H9 (cell line): ENCODE data around the gene PPAN. TPM values are rescaled to one million over a fixed set of nuclear protein-coding genes. Genes with fewer than 3 reads are reported as not detected.
A peak's percentile ranks its signal among the peaks of the same experiment; 100 is the strongest.

ENCODE experiments used
- DNase-seq: peaks from one replicate; pipeline ENCODE4 v3.0.0-alpha.2; 2017
- H2AFZ ChIP-seq: one replicate; pipeline ENCODE4 v1.6.1; 2013; ENCODE audit warnings: mild to moderate bottlenecking, low read length, control low read depth, moderate library complexity
- H2AK5ac ChIP-seq: 2 replicates; pipeline ENCODE4 v1.6.1; 2013; ENCODE audit warnings: low read length, control low read depth, mixed read lengths; ENCODE audit not compliant: insufficient read length
- H2BK120ac ChIP-seq: one replicate; pipeline ENCODE4 v1.6.1; 2013; ENCODE audit warnings: low read depth, mild to moderate bottlenecking, low read length, control low read depth, inconsistent platforms; ENCODE audit not compliant: poor library complexity, severe bottlenecking
- H2BK12ac ChIP-seq: 2 replicates; pipeline ENCODE4 v1.6.1; 2013; ENCODE audit warnings: low read length, control low read depth, mixed read lengths, low read depth; ENCODE audit not compliant: insufficient read length
- H2BK15ac ChIP-seq: 2 replicates; pipeline ENCODE4 v1.6.1; 2013; ENCODE audit warnings: low read depth, low read length, control low read depth
- H2BK20ac ChIP-seq: one replicate; pipeline ENCODE4 v1.6.1; 2013; ENCODE audit warnings: low read depth, mild to moderate bottlenecking, low read length, control low read depth, inconsistent platforms; ENCODE audit not compliant: poor library complexity, severe bottlenecking
- H2BK5ac ChIP-seq: 2 replicates; pipeline ENCODE4 v1.6.1; 2013; ENCODE audit warnings: low read length, control low read depth, mixed read lengths; ENCODE audit not compliant: insufficient read length
- H3K14ac ChIP-seq: 2 replicates; pipeline ENCODE4 v1.6.1; 2013; ENCODE audit warnings: low read length, control low read depth; ENCODE audit not compliant: insufficient read depth
- H3K18ac ChIP-seq: 2 replicates; pipeline ENCODE4 v1.6.1; 2013; ENCODE audit warnings: low read depth, mild to moderate bottlenecking, mixed read lengths, low read length, control low read depth; ENCODE audit not compliant: insufficient read length
- H3K23ac ChIP-seq: 2 replicates; pipeline ENCODE4 v1.6.1; 2013; ENCODE audit warnings: low read length, control low read depth, mixed read lengths, low read depth; ENCODE audit not compliant: insufficient read length
- H3K23me2 ChIP-seq: 2 replicates; pipeline ENCODE4 v1.6.1; 2013; ENCODE audit warnings: low read depth, mild to moderate bottlenecking, mixed read lengths, low read length, control low read depth; ENCODE audit not compliant: insufficient read length, poor library complexity, severe bottlenecking
- H3K27ac ChIP-seq: 2 replicates; pipeline ENCODE4 v1.5.1; 2013; ENCODE audit warnings: low read length, control low read depth, mixed read lengths, low read depth; ENCODE audit not compliant: insufficient read length
- H3K27me3 ChIP-seq: 2 replicates; pipeline ENCODE4 v1.6.1; 2013; ENCODE audit warnings: low read length, control low read depth, inconsistent platforms; ENCODE audit not compliant: insufficient read depth
- H3K4ac ChIP-seq: 2 replicates; pipeline ENCODE4 v1.6.1; 2013; ENCODE audit warnings: low read depth, mild to moderate bottlenecking, control low read depth, inconsistent platforms, low read length, moderate library complexity
- H3K4me1 ChIP-seq: 2 replicates; pipeline ENCODE4 v1.6.1; 2013; ENCODE audit warnings: low read length, control low read depth, inconsistent platforms; ENCODE audit not compliant: insufficient read depth
- H3K4me2 ChIP-seq: 2 replicates; pipeline ENCODE4 v1.6.1; 2013; ENCODE audit warnings: low read length, control low read depth, mixed read lengths; ENCODE audit not compliant: insufficient read length, insufficient read depth
- H3K56ac ChIP-seq: 2 replicates; pipeline ENCODE4 v1.6.1; 2013; ENCODE audit warnings: low read depth, mild to moderate bottlenecking, mixed read lengths, low read length, control low read depth; ENCODE audit not compliant: insufficient read length
- H3K79me1 ChIP-seq: 2 replicates; pipeline ENCODE4 v1.6.1; 2013; ENCODE audit warnings: low read depth, mild to moderate bottlenecking, moderate library complexity, low read length, control low read depth, inconsistent platforms; ENCODE audit not compliant: insufficient read depth, poor library complexity, severe bottlenecking
- H3K79me2 ChIP-seq: 2 replicates; pipeline ENCODE4 v1.6.1; 2013; ENCODE audit warnings: low read length, control low read depth, inconsistent platforms; ENCODE audit not compliant: insufficient read depth
- H3K9ac ChIP-seq: 2 replicates; pipeline ENCODE4 v1.6.1; 2013; ENCODE audit warnings: low read length, control low read depth, mixed read lengths; ENCODE audit not compliant: insufficient read length; ENCODE audit errors: extremely low read depth
- H3K9me3 ChIP-seq: one replicate; pipeline ENCODE4 v1.6.1; 2013; ENCODE audit warnings: low read depth, low read length, inconsistent platforms; ENCODE audit not compliant: control insufficient read depth
- H3T11ph ChIP-seq: one replicate; pipeline ENCODE4 v1.6.1; 2013; ENCODE audit warnings: mild to moderate bottlenecking, low read length, control low read depth, inconsistent platforms
- H4K20me1 ChIP-seq: one replicate; pipeline ENCODE4 v1.6.1; 2013; ENCODE audit not compliant: control insufficient read depth, insufficient read length, insufficient read depth
- H4K5ac ChIP-seq: 2 replicates; pipeline ENCODE4 v1.6.1; 2013; ENCODE audit warnings: low read depth, mild to moderate bottlenecking, mixed read lengths, low read length, control low read depth; ENCODE audit not compliant: insufficient read length
- H4K8ac ChIP-seq: replicated peaks from 2 replicates; pipeline ENCODE4 v1.6.1; 2013; ENCODE audit warnings: low read length, control low read depth, mixed read lengths, low read depth; ENCODE audit not compliant: insufficient read length
- H4K91ac ChIP-seq: 2 replicates; pipeline ENCODE4 v1.6.1; 2013; ENCODE audit warnings: low read depth, mild to moderate bottlenecking, moderate library complexity, mixed read lengths, low read length, control low read depth; ENCODE audit not compliant: insufficient read length
- H3K27ac Mint-ChIP-seq, 3 experiments: 2 replicates in 2 of 3; 3 replicates in 1 of 3; pipeline ENCODE4 v1.8.0; 2020 to 2021; ENCODE audit warnings: mixed read lengths in 3 of 3, mild to moderate bottlenecking in 1 of 3, moderate library complexity in 1 of 3
- H3K27me3 Mint-ChIP-seq: 2 replicates; pipeline ENCODE4 v1.8.0; 2021; ENCODE audit warnings: low read depth, mild to moderate bottlenecking, moderate library complexity, mixed read lengths
- H3K36me3 Mint-ChIP-seq, 3 experiments: 2 replicates in 2 of 3; 3 replicates in 1 of 3; pipeline ENCODE4 v1.8.0; 2020 to 2021; ENCODE audit warnings: low read depth in 3 of 3, mixed read lengths in 3 of 3; ENCODE audit not compliant: insufficient read depth in 1 of 3
- H3K4me1 Mint-ChIP-seq, 2 experiments: 2 replicates each; pipeline ENCODE4 v1.8.0; 2020; ENCODE audit warnings: mixed read lengths in 2 of 2
- H3K4me3 Mint-ChIP-seq, 2 experiments: 2 replicates in 1 of 2; 3 replicates in 1 of 2; pipeline ENCODE4 v1.8.0; 2020 to 2021; ENCODE audit warnings: mild to moderate bottlenecking in 2 of 2, mixed read lengths in 2 of 2, moderate library complexity in 1 of 2
- H3K9me3 Mint-ChIP-seq, 2 experiments: 2 replicates in 1 of 2; 3 replicates in 1 of 2; pipeline ENCODE4 v1.8.0; 2020; ENCODE audit warnings: mild to moderate bottlenecking in 2 of 2, mixed read lengths in 2 of 2, moderate library complexity in 1 of 2
- CTCF ChIP-seq: fragments of 200-600 bp; sonication (generic); conservative IDR thresholded peaks from 3 replicates; pipeline ENCODE4 v1.8.0; 2021; ENCODE audit warnings: antibody characterized with exemption, mild to moderate bottlenecking
- WGBS: extraction: QIAGEN DNeasy Blood & Tissue Kit; methylation state at CpG from one replicate; pipeline ENCODE4 v1.1.7; 2013; ENCODE audit warnings: missing lambda C conversion rate, low lambda C conversion rate, mixed read lengths; ENCODE audit not compliant: insufficient read length; ENCODE audit errors: extremely low coverage; 5-methylcytosine and 5-hydroxymethylcytosine counted together
- total RNA-seq: library from RNA; stranded (reverse); gene quantifications from 2 replicates; pipeline ENCODE4 v1.2.1, GENCODE V29; 2021

PPAN gene
- total RNA-seq, 1 experiment from 2014 or later: 157 TPM

GRCh38 chr19:10074153-10074552 lies 32.0 kb upstream of the PPAN start:
- Histone ChIP-seq H2AK5ac (no peak overlapping the region), H3K4me2 (no peak overlapping the region), H3K18ac (no peak overlapping the region), H3T11ph (no peak overlapping the region), H3K9me3 (no peaks in the 10 kb centered on the region), H4K5ac (no peak overlapping the region), H2BK15ac (no peak overlapping the region), H3K27ac (no peak overlapping the region), H2BK120ac (no peak overlapping the region), H3K23me2 (no peaks in the 10 kb centered on the region), H2AFZ (no peak overlapping the region), H3K27me3 (no peaks in the 10 kb centered on the region; the same call in 1 of the 2 replicates), H3K79me1 (no peaks in the 10 kb centered on the region), H2BK5ac (no peak overlapping the region), H3K23ac (no peak overlapping the region), H3K79me2 (no peaks in the 10 kb centered on the region), H3K56ac (no peak overlapping the region), H3K4me1 (no peaks in the 10 kb centered on the region; the same call in 1 of the 2 replicates), H4K91ac (no peak overlapping the region), H2BK20ac (no peak overlapping the region), H4K8ac (no peak overlapping the region), H2BK12ac (no peak overlapping the region), H3K14ac (no peak overlapping the region), H3K4ac (no peak overlapping the region), H3K9ac (no peak overlapping the region), H4K20me1 (no peaks in the 10 kb centered on the region)
- Mint-ChIP-seq H3K27ac (no peak overlapping the region), H3K36me3 (peaks cover 0 to 3% (median 3%) of the 10 kb centered on the region in 3 experiments; a peak in 3 of 7 replicates), H3K4me3 (no peak overlapping the region), H3K4me1 (peaks cover 6 to 11% of the 10 kb centered on the region in 2 experiments), H3K9me3 (peaks cover 11 to 18% of the 10 kb centered on the region in 2 experiments; a peak in 4 of 5 replicates), H3K27me3 (peaks cover 42% of the 10 kb centered on the region)
- no peak for DNase-seq
- no CpG with 5 or more reads among the region's 2 CpGs for WGBS
- TF ChIP-seq CTCF: peak; percentile 56
